H54 (cell line): Measurements from ENCODE around the gene E2F8.
"Not testable (repeated sequence)": the region's sequence is repeated elsewhere in the genome, so short reads cannot be mapped to it uniquely, and the experiment has no call there.

Experiments used
- DNase-seq: peaks from one replicate; pipeline ENCODE4 v3.0.0; 2011; ENCODE audit warnings: low spot score, mixed read lengths; ENCODE audit not compliant: insufficient read length
- FAIRE-seq: peaks from 3 replicates; lab custom pipeline; 2011; peaks lifted over from hg19 to GRCh38; lab: Jason Lieb, UNC
- POLR2A ChIP-seq: IDR thresholded peaks from 2 replicates; pipeline ENCODE4 v1.6.1; 2011; ENCODE audit warnings: low read depth, mild to moderate bottlenecking, low read length

Gene E2F8, protein sequence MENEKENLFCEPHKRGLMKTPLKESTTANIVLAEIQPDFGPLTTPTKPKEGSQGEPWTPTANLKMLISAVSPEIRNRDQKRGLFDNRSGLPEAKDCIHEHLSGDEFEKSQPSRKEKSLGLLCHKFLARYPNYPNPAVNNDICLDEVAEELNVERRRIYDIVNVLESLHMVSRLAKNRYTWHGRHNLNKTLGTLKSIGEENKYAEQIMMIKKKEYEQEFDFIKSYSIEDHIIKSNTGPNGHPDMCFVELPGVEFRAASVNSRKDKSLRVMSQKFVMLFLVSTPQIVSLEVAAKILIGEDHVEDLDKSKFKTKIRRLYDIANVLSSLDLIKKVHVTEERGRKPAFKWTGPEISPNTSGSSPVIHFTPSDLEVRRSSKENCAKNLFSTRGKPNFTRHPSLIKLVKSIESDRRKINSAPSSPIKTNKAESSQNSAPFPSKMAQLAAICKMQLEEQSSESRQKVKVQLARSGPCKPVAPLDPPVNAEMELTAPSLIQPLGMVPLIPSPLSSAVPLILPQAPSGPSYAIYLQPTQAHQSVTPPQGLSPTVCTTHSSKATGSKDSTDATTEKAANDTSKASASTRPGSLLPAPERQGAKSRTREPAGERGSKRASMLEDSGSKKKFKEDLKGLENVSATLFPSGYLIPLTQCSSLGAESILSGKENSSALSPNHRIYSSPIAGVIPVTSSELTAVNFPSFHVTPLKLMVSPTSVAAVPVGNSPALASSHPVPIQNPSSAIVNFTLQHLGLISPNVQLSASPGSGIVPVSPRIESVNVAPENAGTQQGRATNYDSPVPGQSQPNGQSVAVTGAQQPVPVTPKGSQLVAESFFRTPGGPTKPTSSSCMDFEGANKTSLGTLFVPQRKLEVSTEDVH

DNA sequence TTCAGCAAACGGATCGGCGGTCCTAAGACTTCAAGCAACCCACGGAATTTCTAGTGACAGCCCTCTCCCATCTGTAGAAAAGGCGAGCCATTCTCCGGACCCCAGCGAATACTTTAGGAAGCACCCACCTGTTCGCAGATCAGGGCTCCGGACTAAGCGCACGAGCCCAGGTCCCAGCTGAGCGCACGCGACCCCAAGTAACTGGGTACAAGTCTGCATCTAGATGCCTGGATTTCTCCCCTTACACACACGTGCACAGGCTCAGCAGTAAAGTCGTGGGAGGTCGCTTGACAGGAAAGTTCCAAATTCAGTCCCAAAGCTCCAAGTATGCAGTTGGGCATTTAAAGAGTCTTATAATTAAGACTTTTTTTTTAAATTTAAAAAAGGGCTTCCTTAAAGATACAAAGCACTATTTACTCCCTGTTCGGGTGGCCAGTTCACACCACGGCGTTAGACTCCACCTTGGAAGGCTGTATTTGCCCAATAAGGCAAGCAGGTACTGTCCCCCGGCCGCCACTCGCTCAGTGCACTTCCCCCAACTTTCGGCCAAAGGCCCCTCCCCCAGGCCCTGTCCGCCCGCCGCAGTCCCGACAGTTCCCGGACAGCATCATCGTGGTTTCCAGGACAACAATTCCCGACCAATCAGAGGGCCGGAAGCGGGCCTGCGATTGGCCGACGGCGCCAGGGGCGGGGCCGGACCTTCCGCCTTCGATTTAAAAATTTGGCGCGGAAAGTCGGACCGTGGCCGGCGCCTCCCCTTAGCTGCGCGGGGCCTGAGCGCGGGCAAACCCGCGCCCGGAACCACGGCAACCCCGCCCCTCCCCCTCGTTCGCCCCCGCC, at the start of gene E2F8:
E2F8 (minus strand) TSS at position 526 of the 840 bp plus-strand sequence. CDS start 824 bp downstream, outside the sequence.
- TF ChIP-seq POLR2A: peak; percentile 30; the same call in 1 of the 2 replicates
- FAIRE-seq: peak; percentile 15
- DNase-seq: peak; percentile 96

DNA sequence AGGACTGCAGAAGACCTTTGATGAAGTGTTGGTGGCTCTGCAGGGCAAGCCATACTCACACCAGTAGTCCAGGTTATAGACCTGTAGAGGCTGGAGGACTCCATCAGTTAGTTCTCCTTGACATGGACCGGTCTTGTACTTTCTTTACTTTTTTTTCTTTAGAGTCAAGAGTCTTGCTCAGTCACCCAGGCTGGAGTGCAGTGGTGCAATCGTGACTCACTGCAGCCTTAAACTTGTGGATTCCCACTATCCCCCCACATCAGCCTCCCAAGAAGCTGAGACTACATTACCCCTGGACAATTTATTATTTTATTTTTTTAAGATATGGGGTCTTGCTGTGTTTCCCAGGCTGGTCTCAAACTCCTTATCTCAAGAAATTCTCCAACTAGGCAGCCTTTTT, 49.6 kb upstream of the E2F8 start:
- FAIRE-seq: no peak
- DNase-seq: no peak
- TF ChIP-seq POLR2A: no peak

DNA sequence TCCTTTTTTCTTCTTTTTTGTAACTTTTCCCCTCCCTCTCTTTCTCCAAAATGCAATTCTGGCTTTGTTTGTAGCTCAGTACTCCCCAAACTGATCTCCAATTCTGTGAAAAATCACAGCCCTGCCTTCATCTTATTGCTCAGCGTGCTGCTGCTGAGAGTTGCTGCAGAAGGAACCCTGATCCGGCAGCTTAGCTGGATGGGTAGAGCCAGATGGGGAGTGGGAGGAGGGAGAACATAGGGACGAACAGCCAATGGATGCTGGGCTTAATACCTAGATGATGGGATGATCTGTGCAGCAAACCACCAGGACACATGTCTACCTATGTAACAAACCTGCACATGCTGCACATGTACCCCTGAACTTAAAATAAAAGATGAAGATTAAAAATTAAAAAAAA, 47.5 kb upstream of the E2F8 start:
- DNase-seq (no peak), FAIRE-seq (no peak)
- no peak for TF ChIP-seq POLR2A

DNA sequence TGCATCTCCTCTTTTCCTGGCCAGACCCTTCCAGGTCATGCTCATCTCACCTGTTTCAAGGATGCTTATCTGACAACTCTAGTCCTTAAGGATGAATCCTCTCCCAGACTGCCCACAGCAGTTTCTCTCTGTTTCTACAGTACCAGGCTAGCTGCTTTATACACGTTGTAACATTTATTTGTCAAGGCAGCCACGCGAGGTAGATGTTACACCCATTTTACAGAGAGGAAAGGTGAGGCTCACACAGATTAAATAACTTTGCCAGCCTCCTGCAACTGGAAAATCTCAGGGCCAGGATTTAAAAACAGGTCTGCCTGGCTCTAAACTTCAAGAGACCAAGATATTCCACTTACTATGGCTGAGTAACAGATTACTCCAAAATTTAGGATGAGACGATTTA, 45.7 kb upstream of the E2F8 start:
- no peak for FAIRE-seq
- no peak for TF ChIP-seq POLR2A
- no peak for DNase-seq

DNA sequence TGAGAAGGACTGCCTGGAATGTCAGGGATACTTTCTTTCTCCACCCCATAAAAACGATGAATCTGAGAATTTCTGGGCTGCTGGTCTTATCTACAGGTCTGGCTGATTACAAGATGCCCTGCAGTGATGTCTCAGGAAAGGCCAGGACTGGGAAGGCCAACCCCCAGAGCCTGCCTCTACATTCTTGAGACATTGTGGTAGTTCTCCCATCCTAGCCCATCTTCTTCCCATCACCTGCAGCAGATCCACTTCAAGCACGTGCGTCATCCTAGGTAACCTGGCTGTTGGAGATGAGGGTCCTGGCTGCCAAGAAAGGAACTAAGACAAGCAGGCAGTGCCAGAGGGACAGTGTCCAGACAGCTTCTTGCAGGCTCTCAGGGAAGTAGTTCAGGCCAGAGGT, 44.1 kb upstream of the E2F8 start:
- TF ChIP-seq POLR2A: no peak
- FAIRE-seq (no peak), DNase-seq (no peak)

DNA sequence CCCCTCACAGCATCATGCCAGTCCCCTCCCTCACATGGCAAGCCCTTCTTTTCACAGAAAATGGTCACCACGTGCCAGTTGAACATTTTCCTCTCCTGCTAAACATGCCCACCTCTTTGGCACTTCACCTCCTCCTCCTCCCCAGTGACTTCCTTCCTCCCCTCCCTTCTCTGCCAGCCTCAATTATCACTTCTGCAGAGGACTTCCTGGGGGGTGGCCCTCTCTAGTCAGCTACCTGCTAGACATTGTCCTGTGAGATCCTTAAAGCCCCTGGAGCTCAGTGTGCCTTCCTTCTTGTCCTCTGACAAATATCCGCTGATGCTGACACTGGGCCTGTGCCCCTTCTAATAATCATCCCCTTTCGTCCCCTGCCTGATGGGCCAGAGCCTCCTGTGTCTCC, 43.2 kb upstream of the E2F8 start:
- FAIRE-seq (no peak), DNase-seq (no peak)
- no peak for TF ChIP-seq POLR2A

DNA sequence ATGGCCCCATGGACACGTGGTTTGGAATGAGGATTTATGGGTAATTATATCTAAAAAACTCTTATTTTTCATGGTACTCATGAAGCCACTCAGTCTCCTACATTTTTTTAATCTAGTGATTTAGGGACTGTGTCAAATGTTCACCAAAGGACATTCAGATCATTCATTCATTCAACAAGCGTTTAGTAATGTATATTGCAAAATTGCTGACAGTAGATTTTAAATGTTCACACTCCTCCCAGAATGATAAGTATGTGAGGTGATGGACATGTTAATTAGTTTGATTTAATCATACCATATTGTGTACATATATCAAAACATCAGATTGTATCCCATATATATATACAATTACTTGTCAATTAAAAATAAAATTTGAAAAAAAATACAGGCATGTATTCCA, 40.8 kb upstream of the E2F8 start:
- DNase-seq (no peak), FAIRE-seq (no peak)
- TF ChIP-seq POLR2A: no peak

DNA sequence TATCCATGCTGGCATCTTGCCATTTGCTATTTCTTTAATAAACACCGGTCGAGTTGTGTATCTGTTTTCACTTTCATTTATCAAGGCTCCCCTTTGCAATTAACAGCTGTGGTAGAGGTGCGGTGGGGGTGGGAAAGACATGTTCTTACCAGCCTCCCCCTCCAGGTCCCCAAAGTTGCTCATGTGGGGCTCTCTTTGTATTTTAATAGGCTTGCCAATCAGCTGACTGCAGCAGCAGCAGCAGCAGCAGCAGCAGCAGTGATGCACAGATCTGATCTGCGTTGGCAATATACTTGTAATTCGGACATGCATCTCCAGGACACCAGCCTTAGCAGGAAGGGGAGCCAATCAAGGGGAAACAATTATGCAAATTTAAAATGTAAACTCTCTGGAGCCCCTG, 40.3 kb upstream of the E2F8 start:
- DNase-seq: no peak
- no peak for FAIRE-seq
- no peak for TF ChIP-seq POLR2A

DNA sequence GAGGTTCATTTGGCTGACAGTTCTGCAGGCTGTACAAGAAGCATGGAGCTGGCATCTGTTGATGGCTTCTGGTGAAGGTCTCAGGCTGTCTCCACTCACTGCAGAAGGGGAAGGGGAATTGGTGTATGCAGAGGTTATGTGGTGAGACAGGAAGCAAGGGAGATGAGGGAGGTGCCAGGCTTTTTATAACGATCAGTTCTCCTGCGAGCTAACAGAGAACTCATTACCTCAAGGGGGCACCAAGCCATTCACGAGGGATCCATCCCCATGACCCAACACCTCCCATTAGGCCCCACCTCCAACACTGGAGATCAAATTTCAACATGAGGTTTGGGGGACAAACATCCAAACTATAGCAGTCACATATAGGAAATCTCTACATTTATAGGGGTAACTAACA, 38.7 kb upstream of the E2F8 start:
- DNase-seq (no peak), FAIRE-seq (no peak)
- no peak for TF ChIP-seq POLR2A

DNA sequence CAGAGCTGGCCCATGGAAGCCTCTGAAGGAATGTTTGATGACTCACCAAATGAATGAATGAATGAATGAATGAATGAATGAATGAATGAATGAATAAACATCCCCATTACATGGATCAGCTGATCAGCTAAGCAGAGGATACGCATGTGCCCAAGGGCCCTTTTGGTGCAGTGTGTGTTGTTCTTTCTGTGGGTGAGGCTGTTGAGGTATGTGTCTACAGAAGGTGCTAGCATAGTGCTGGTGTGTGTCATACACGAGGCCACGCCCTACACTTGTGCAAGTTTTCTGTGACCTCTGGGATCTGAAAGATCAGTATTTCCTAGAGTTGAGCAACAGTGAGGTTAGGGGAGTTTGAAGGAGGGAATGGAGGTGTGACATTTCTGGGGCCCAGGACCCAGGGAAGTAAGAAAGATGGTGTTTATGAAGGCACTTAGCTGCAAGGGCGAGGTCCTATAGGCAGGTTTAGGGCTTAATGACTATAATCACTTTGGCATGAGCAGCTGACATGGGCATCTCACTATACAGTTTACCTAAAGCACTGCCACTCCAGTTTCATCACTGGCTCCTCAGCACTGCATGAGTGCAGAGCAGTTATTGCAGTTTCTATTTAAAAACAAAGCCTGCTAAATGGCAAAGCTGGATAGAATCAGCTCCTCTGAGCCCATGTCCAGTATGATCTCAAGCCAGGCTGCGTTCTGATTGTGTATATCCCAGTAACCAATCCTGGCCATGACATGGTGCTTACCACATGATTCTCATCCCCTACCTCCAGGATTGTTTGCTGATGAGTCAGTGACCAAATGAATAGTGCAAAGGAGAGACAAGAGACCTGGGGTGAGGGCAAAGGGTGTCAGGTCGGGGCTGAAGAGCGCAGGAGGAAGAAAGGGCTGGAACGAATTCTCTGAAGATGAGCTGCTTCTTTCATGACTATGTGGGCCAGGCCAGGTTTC, 36.4 kb upstream of the E2F8 start:
- DNase-seq (peak; percentile 61), FAIRE-seq (no peak)
- no peak for TF ChIP-seq POLR2A

DNA sequence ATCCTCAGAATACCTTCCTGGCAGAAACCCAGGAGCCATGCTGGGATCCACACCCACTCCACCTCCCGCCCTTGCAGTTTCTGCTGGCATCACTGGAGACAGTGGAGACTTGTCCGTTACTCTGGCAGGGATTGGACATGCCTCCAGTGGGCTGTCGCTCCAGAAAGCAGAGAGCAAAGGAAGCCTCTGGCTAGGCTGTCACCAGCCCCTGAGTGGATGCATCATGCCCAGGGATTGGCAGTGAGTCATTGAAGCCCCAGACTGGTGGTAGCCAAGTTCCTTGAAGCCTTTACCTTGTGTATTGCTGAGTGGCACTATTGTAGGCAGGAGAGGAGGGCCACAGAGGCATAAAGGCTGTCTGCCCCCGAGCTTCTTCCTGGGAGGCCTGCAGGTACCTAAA, 34.8 kb upstream of the E2F8 start:
- no peak for TF ChIP-seq POLR2A
- peak; percentile 70 for DNase-seq
- FAIRE-seq: no peak

DNA sequence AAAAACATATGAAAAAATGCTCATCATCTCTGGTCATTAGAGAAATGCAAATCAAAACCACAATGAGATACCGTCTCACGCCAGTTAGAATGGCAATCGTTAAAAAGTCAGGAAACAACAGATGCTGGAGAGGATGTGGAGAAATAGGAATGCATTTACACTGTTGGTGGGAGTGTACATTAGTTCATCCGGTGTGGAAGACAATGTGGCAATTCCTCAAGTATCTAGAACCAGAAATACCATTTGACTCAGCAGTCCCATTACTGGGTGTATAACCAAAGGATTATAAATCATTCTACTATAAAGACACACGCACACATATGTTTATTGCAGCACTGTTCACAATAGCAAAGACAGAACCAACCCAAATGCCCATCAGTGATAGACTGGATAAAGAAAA, 32.5 kb upstream of the E2F8 start:
- FAIRE-seq, DNase-seq: not testable (repeated sequence)

DNA sequence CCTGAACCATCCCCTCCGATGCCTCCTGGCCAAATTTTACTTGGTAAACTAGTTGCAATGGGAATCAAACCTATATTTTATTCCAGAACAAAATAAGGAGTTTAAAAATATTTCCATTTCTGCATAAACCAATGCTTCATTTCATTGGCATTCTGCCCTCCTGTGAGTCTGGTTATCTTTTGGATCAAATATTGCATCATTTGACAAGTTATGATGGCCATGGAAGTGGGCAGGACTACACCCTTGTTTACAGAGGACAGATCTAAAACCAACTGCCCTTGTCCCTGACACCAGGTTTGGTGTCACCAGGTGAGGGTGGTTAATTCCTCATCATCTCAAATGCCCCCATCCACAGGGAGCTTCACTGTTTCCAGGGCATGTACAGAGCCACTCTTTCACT, 28.2 kb upstream of the E2F8 start:
- FAIRE-seq: no peak
- no peak for DNase-seq
- TF ChIP-seq POLR2A: no peak
